ENCODE measurements around the gene TMEM132A.
A peak's percentile ranks its signal among the peaks of the same experiment; 100 is the strongest.

DNA sequence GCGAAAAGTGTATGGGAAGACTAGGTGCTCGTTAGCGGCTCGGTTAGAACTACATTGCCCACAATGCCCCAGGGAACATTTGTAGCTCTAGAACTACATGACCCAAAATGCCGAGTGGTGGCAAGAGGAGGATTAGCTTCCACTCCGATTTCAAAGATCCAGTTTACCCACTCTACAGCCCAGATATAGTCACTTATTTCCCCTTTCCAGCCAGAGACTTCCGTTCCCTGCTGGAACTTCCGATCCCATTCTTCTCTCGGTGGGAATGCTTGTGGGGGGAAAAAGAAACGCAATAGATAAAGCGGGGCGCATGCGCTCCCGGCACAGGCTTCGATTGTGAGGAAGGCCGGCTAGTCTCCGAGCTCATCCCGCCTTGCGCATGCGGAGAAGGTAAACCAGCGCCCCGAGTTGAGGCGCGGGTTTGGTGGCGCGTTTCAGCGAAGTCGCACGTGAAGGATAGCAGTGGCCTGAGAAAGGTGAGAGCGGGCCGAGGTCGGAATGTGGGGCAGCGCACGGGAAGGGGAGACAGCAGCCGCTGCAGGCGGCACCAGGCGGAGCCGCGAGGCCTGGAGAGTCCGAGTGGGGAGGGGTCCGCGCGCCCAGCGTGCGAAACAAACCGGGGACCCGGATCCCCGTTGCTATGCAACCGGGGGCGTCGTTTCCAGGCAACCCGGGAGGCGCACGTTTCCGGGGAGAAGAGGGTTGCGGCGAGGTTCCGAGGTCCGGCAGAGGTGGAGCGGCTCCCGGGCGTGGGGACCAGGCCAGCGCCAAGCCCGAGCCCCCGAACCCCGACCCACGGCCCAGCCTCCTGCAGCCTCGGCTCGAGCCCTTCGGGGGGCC, 10.2 kb upstream of the TMEM132A start, which contains the start of gene TMEM109:
- peak in 1 of 2 donors; percentile 20 for TF ChIP-seq POLR2A (IDR thresholded peaks at IDR 0.05)
- TF ChIP-seq, protein P1, sequence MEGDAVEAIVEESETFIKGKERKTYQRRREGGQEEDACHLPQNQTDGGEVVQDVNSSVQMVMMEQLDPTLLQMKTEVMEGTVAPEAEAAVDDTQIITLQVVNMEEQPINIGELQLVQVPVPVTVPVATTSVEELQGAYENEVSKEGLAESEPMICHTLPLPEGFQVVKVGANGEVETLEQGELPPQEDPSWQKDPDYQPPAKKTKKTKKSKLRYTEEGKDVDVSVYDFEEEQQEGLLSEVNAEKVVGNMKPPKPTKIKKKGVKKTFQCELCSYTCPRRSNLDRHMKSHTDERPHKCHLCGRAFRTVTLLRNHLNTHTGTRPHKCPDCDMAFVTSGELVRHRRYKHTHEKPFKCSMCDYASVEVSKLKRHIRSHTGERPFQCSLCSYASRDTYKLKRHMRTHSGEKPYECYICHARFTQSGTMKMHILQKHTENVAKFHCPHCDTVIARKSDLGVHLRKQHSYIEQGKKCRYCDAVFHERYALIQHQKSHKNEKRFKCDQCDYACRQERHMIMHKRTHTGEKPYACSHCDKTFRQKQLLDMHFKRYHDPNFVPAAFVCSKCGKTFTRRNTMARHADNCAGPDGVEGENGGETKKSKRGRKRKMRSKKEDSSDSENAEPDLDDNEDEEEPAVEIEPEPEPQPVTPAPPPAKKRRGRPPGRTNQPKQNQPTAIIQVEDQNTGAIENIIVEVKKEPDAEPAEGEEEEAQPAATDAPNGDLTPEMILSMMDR (IDR thresholded peaks at IDR 0.05) = peak in 1 of 3 experiments; percentile 35

All from vagina (tissue), 2 donors.